Kidney (tissue), 14 donors: ENCODE measurements around the gene NUDT3. TPM values are rescaled to one million over a fixed set of nuclear protein-coding genes. Genes with fewer than 3 reads are reported as not detected.

ENCODE experiments used
- DNase-seq, 5 donors: peaks; one replicate each; pipeline ENCODE4 v3.0.0-alpha.2; 2013 to 2020
- FAIRE-seq: peaks from 2 replicates; lab custom pipeline; 2012; peaks lifted over from hg19 to GRCh38; lab: Jason Lieb, UNC
- H3K27ac ChIP-seq, 2 donors: one replicate each; pipeline ENCODE4 v1.7.0; 2013; ENCODE audit warnings: low read depth in 2 of 2, low read length in 2 of 2, inconsistent platforms in 1 of 2
- H3K27me3 ChIP-seq: one replicate; pipeline ENCODE4 v1.7.1; 2013; ENCODE audit warnings: low read length, inconsistent platforms; ENCODE audit not compliant: control insufficient read depth, insufficient read depth
- H3K36me3 ChIP-seq, 3 donors: one replicate each; pipeline versions ENCODE4 v1.7.0 to v1.7.1; 2013; ENCODE audit warnings: low read length in 3 of 3, control low read depth in 1 of 3, inconsistent platforms in 1 of 3; ENCODE audit not compliant: insufficient read depth in 3 of 3, control insufficient read depth in 2 of 3
- H3K4me1 ChIP-seq, 3 donors: one replicate each; pipeline versions ENCODE4 v1.7.0 to v1.7.1; 2013; ENCODE audit warnings: low read length in 3 of 3, inconsistent platforms in 1 of 3, low read depth in 1 of 3; ENCODE audit not compliant: control insufficient read depth in 2 of 3, insufficient read depth in 2 of 3
- H3K4me3 ChIP-seq, 3 donors: one replicate each; pipeline versions ENCODE4 v1.7.0 to v1.8.1; 2013; ENCODE audit warnings: low read length in 3 of 3, control low read depth in 1 of 3, inconsistent platforms in 1 of 3
- H3K9ac ChIP-seq, 3 donors: one replicate each; pipeline versions ENCODE4 v1.7.0 to v1.7.1; 2013; ENCODE audit warnings: low read length in 3 of 3, control low read depth in 1 of 3, inconsistent platforms in 1 of 3
- H3K9me3 ChIP-seq, 3 donors: one replicate each; pipeline versions ENCODE4 v1.7.0 to v1.7.1; 2013; ENCODE audit warnings: low read length in 3 of 3, control low read depth in 1 of 3, inconsistent platforms in 1 of 3; ENCODE audit not compliant: control insufficient read depth in 2 of 3, insufficient read depth in 1 of 3
- CTCF ChIP-seq: IDR thresholded peaks from 3 replicates; pipeline ENCODE4 v1.5.1; 2012; ENCODE audit warnings: mild to moderate bottlenecking, moderate library complexity, borderline replicate concordance; ENCODE audit not compliant: insufficient read depth; ENCODE audit errors: extremely low read depth
- intact Hi-C: fragments of 100-400 bp; cut with DNase I; formaldehyde crosslinking; loops from one replicate; pipeline ENCODE4 v1.11.1; 2022
- polyA plus RNA-seq: library from polyadenylated mRNA; stranded (reverse); fragments of 350-450 nt; fragmentation: Illumina TruSeq; extraction: RNeasy Lipid Tissue Mini Kit (QIAGEN cat#74804); gene quantifications from one replicate; pipeline ENCODE4 v1.2.3, GENCODE V29; 2014; ENCODE audit warnings: low read depth, low replicate concordance; ENCODE audit not compliant: insufficient read depth
- total RNA-seq: library from RNA; stranded (reverse); fragmentation: NEBNext Ultra II Directional; extraction: Animal tissue kit (Norgen Biotek cat#: 25700); gene quantifications from one replicate; pipeline ENCODE4 v1.2.1, GENCODE V29; 2021
- donor health status: control.
- donor health status: control.
- donor health status: control.
- donor health status: control.
- donor health status: control.
- donor health status: DM: yes; HTN: yes; CAD: no.
- donor health status: Normal renal cell carcinoma (clear cell type).

The NUDT3 gene
- total and polyA plus RNA-seq, 2 donors from 2014 or later = 17.7 to 53.8 TPM

DNA sequence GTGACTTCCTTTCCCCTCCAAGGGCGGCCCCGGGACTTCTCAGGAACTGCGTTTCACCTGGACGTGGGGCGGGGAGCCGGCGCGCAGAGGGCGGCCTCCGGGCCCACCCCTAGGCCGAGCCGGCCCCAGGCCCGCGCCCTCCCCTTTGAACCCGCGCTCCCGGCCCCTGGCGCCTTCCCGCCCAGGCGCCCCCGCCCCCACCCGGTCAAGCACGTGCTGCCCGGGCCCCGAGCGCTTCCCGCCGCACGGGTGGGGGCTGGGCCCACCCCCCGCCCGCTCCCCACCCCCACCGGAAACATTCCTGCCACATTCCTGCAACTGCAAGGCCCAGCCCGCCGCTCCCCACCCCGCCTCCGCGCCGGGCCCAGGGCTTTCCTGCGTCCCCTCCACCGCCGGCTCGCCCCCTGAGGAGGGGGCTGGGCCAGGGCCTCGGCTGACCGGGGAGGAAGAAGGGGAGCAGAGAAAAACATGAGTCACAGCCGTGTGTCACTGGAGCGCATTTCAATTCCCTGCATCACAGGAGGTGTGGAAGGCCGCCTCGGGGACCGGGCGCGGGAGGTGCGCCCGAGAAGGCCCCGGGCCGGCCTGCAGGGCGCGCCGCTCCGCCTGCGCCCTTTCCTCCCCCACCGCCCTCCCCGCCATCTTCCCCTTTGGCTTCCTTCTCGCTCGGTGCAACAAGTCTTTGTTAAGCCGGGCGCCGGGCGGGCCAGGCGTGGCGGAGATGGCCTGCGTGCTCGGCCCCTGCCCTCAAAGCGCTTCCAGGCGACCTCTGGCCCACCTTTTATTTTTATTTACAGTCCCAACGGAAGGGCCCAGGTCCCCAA lies 156.9 kb downstream of the NUDT3 start:
- Histone ChIP-seq H3K36me3 (no peaks in the 10 kb centered on the region), H3K9ac (peak overlapping the region in 1 of 3 donors; percentile 78), H3K4me3 (peak overlapping the region; percentile 26 to 57 (median 47)), H3K9me3 (no peaks in the 10 kb centered on the region), H3K4me1 (peaks cover 0 to 7% (median 0%) of the 10 kb centered on the region in 3 donors), H3K27me3 (no peaks in the 10 kb centered on the region), H3K27ac (peak overlapping the region; percentile 91 to 93)
- DNase-seq (peak; percentile 87 to 92 (median 89)), FAIRE-seq (no peak)
- no peak for TF ChIP-seq CTCF
- intact Hi-C loops = no loop called here

DNA sequence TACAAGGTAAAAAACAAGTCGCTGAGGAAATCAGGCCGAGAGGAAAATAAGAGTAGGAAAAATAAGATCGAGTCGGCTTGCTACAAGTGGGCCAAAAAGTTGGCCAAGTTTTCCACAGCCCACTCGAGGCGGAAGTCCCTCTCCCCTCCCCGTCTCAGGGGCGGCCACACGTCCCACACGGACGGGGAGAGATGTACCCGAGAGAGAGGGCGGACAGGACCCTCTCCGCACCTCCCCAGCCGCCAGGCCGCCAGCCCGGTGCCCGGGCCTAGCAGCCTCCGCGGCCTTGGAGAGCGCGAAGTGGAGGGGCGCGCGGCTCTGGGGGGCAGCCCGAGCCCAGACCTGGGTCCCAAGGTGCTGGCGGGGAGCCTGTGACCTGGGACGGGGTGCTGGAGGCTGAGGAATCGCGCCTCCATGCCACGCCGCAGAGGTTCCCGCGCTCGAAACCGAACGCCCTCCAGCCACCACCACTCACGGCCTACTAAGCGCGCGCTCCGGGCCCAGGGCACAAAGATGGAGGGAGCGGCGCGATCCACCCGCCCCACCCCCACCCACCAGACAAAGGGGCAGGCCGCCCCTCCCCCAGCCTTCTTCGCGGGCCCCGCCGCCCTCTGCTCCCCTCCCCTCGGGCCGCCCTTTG lies 157.7 kb downstream of the NUDT3 start:
- Histone ChIP-seq H3K36me3 (no peaks in the 10 kb centered on the region), H3K9ac (no peak overlapping the region), H3K27ac (no peak overlapping the region), H3K27me3 (no peaks in the 10 kb centered on the region), H3K4me3 (no peak overlapping the region), H3K4me1 (peaks cover 0 to 7% (median 0%) of the 10 kb centered on the region in 3 donors), H3K9me3 (no peaks in the 10 kb centered on the region)
- intact Hi-C loops = no loop called here
- no peak for FAIRE-seq
- DNase-seq = peak in 4 of 5 donors; percentile 31 to 88 (median 38)
- no peak for TF ChIP-seq CTCF

DNA sequence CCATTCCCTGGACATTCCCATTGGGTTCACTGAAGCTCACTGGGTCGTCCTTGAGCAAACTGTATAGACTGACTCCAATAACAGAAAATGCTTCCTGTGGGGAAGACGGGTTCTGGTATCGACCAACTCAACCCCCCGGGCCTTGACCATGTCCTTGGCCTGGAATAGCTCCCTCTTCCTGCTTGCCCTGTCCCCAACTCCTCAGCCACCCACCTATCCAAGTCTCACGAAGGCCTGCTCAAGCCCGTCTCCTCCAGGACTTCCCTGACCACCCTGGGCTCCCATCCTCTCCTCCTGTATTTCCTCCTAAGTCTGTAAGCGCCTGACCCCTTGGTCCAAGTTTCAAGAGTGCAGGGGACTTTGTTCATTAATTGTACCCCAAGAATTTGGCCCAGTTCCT lies 158.6 kb downstream of the NUDT3 start:
- peaks cover 0 to 7% (median 0%) of the 10 kb centered on the region in 3 donors for H3K4me1 ChIP-seq
- DNase-seq = peak in 1 of 5 donors; percentile 39
- no peak for FAIRE-seq
- TF ChIP-seq CTCF = no peak
- H3K4me3 ChIP-seq = no peak overlapping the region
- no peaks in the 10 kb centered on the region for H3K9me3 ChIP-seq
- no peak overlapping the region for H3K9ac ChIP-seq
- H3K27ac ChIP-seq = no peak overlapping the region
- intact Hi-C loops = no loop called here
- no peaks in the 10 kb centered on the region for H3K27me3 ChIP-seq
- H3K36me3 ChIP-seq = no peaks in the 10 kb centered on the region
